Neural progenitor cell (in vitro differentiated cells): ENCODE measurements around the gene PLA2G4C. TPM values are rescaled to one million over a fixed set of nuclear protein-coding genes. Genes with fewer than 3 reads are reported as not detected.
A peak's percentile ranks its signal among the peaks of the same experiment; 100 is the strongest.

Experiments used
- DNase-seq: peaks from one replicate; pipeline ENCODE4 v3.0.0-alpha.2; 2016; ENCODE audit warnings: low spot score
- H2AFZ ChIP-seq: fragments of 200-600 bp; sonication (generic); replicated peaks from 2 replicates; pipeline ENCODE4 v1.6.1; 2016; ENCODE audit warnings: antibody characterized with exemption
- H3F3A ChIP-seq: fragments of 200-600 bp; sonication (generic); 2 replicates; pipeline ENCODE4 v1.6.1; 2016; ENCODE audit warnings: antibody characterized with exemption, low read depth
- H3K27ac ChIP-seq: fragments of 200-600 bp; sonication (generic); 2 replicates; pipeline ENCODE4 v1.5.1; 2016; ENCODE audit warnings: mild to moderate bottlenecking
- H3K27me3 ChIP-seq: fragments of 200-600 bp; sonication (generic); 2 replicates; pipeline ENCODE4 v1.6.1; 2016; ENCODE audit warnings: mild to moderate bottlenecking, moderate library complexity
- H3K36me3 ChIP-seq: fragments of 200-600 bp; sonication (generic); 2 replicates; pipeline ENCODE4 v1.5.1; 2016
- H3K4me1 ChIP-seq: fragments of 200-600 bp; sonication (generic); 2 replicates; pipeline ENCODE4 v1.6.1; 2016; ENCODE audit warnings: mixed run types
- H3K4me2 ChIP-seq: fragments of 200-600 bp; sonication (generic); 2 replicates; pipeline ENCODE4 v1.6.1; 2016
- H3K4me3 ChIP-seq: fragments of 200-600 bp; sonication (generic); 2 replicates; pipeline ENCODE4 v1.5.1; 2016
- H3K79me2 ChIP-seq: fragments of 200-600 bp; sonication (generic); 2 replicates; pipeline ENCODE4 v1.6.1; 2016; ENCODE audit warnings: low read depth
- H3K9ac ChIP-seq: fragments of 200-600 bp; sonication (generic); 2 replicates; pipeline ENCODE4 v1.6.1; 2016
- H3K9me3 ChIP-seq: fragments of 200-600 bp; sonication (generic); 2 replicates; pipeline ENCODE4 v1.5.1; 2016; ENCODE audit warnings: low read depth
- H4K20me1 ChIP-seq: fragments of 200-600 bp; sonication (generic); 2 replicates; pipeline ENCODE4 v1.6.1; 2016; ENCODE audit warnings: low read depth
- H3K27ac Mint-ChIP-seq: 3 replicates; pipeline ENCODE4 v1.8.0; 2021; ENCODE audit warnings: mixed read lengths
- H3K27me3 Mint-ChIP-seq: 2 replicates; pipeline ENCODE4 v1.8.0; 2022; ENCODE audit warnings: low read depth, mild to moderate bottlenecking, inconsistent platforms, moderate library complexity, mixed read lengths; ENCODE audit not compliant: insufficient read depth
- H3K36me3 Mint-ChIP-seq: 3 replicates; pipeline ENCODE4 v1.8.0; 2021; ENCODE audit warnings: mixed read lengths
- H3K4me1 Mint-ChIP-seq: 3 replicates; pipeline ENCODE4 v1.8.0; 2021; ENCODE audit warnings: mixed read lengths
- H3K4me3 Mint-ChIP-seq: 3 replicates; pipeline ENCODE4 v1.8.0; 2021; ENCODE audit warnings: mild to moderate bottlenecking, moderate library complexity, mixed read lengths
- H3K9me3 Mint-ChIP-seq: 3 replicates; pipeline ENCODE4 v1.8.0; 2020; ENCODE audit warnings: mixed read lengths
- EZH2 ChIP-seq: fragments of 200-600 bp; sonication (generic); IDR thresholded peaks from 2 replicates; pipeline ENCODE4 v1.6.1; 2017; ENCODE audit warnings: antibody characterized with exemption, mild to moderate bottlenecking, moderate library complexity
- EZH2phosphoT487 ChIP-seq: fragments of 200-600 bp; sonication (generic); IDR thresholded peaks from 2 replicates; pipeline ENCODE4 v1.6.1; 2017; ENCODE audit warnings: antibody characterized with exemption
- total RNA-seq: library from RNA; depleted of rRNA; stranded (reverse); fragments of >200 nt; gene quantifications from 2 replicates; pipeline ENCODE4 v1.2.3, GENCODE V29; 2015; ENCODE audit warnings: low replicate concordance
- TF ChIP-seq, protein P1 (sequence below): fragments of 200-600 bp; sonication (generic); IDR thresholded peaks from 2 replicates; pipeline ENCODE4 v1.5.1; 2017; ENCODE audit warnings: antibody characterized with exemption, mild to moderate bottlenecking

The PLA2G4C gene
- total RNA-seq, 1 donor from 2014 or later: not detected

DNA sequence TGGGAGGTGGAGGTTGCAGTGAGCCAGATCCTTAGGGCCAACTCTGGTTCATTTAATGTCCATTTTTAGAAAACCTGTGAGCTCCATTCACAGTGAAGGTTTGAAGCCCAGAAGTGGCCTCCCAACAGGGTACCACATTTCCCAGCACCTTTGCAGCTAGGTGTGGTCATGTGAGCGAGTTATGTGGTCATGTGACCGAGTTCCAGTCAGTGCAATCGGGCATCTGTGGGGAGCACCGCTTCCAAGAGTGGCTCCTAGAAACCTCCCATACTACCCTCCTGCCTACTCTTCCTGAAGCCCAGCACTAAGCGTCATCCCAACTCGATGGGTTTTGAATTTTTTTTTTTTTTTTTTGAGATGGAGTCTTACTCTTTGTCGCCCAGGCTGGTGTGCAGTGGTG is 663 bp upstream of the PLA2G4C start:
- peaks cover 3% of the 10 kb centered on the region for H3K4me1 ChIP-seq
- peak overlapping the region; percentile 78 for H3K4me3 Mint-ChIP-seq
- H3K36me3 Mint-ChIP-seq: peaks cover 5% of the 10 kb centered on the region
- no peak for DNase-seq
- H3K9ac ChIP-seq: no peak overlapping the region
- no peak overlapping the region for H3K27ac Mint-ChIP-seq
- TF ChIP-seq, protein P1, sequence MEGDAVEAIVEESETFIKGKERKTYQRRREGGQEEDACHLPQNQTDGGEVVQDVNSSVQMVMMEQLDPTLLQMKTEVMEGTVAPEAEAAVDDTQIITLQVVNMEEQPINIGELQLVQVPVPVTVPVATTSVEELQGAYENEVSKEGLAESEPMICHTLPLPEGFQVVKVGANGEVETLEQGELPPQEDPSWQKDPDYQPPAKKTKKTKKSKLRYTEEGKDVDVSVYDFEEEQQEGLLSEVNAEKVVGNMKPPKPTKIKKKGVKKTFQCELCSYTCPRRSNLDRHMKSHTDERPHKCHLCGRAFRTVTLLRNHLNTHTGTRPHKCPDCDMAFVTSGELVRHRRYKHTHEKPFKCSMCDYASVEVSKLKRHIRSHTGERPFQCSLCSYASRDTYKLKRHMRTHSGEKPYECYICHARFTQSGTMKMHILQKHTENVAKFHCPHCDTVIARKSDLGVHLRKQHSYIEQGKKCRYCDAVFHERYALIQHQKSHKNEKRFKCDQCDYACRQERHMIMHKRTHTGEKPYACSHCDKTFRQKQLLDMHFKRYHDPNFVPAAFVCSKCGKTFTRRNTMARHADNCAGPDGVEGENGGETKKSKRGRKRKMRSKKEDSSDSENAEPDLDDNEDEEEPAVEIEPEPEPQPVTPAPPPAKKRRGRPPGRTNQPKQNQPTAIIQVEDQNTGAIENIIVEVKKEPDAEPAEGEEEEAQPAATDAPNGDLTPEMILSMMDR: no peak
- TF ChIP-seq EZH2 (no peak), EZH2phosphoT487 (no peak)
- H4K20me1 ChIP-seq: no peaks in the 10 kb centered on the region
- no peak overlapping the region for H2AFZ ChIP-seq
- H3K27ac ChIP-seq: no peak overlapping the region
- peaks cover 11% of the 10 kb centered on the region for H3K4me1 Mint-ChIP-seq
- H3K27me3 Mint-ChIP-seq: no peaks in the 10 kb centered on the region
- H3K9me3 Mint-ChIP-seq: no peaks in the 10 kb centered on the region
- no peaks in the 10 kb centered on the region for H3K27me3 ChIP-seq
- H3F3A ChIP-seq: no peaks in the 10 kb centered on the region
- H3K36me3 ChIP-seq: no peaks in the 10 kb centered on the region
- H3K4me3 ChIP-seq: no peak overlapping the region
- H3K79me2 ChIP-seq: no peaks in the 10 kb centered on the region
- H3K9me3 ChIP-seq: no peaks in the 10 kb centered on the region
- H3K4me2 ChIP-seq: no peak overlapping the region

DNA sequence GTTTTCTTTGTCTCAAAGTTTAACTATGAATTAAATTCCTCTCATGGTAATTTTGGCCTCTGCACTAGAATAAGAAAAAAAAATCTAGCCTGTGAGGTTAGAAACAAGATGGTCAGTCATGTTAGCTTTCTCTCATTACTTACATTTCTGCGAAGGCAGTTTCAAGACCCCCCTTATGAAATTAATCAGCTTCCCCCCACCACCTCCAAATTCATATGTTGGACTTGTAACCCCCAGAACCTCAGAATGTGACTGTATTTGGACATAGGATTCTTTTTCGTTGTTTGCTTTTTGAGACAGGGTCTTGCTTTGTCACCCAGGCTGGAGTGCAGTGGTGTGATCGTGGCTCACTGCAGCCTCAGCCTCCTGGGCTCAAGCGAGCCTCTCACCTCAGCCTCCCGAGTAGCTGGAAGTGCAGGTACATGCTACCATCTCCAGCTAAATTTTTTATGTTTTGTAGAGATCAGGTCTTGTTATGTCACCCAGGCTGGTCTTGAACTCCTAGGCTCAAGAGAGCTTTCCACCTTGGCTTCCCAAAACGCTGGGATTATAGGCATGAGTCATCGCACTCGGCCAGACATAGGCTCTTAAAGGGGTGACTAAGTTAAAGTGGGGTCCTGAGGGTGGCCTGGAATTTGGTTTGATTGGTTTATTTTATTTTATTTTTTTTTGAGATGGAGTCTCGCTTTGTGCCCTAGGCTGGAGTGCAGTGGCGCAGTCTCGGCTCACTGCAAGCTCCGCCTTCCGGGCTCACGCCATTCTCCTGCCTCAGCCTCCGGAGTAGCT is 1.4 kb downstream of the PLA2G4C start:
- no peaks in the 10 kb centered on the region for H3K9me3 ChIP-seq
- H3F3A ChIP-seq: no peaks in the 10 kb centered on the region
- H3K27ac Mint-ChIP-seq: no peak overlapping the region
- peaks cover 3% of the 10 kb centered on the region for H3K36me3 Mint-ChIP-seq
- H3K79me2 ChIP-seq: no peaks in the 10 kb centered on the region
- H3K9ac ChIP-seq: no peak overlapping the region
- H3K4me3 Mint-ChIP-seq: no peak overlapping the region
- no peaks in the 10 kb centered on the region for H3K27me3 ChIP-seq
- no peak for DNase-seq
- no peak overlapping the region for H2AFZ ChIP-seq
- H3K4me1 Mint-ChIP-seq: peaks cover 11% of the 10 kb centered on the region
- H3K27me3 Mint-ChIP-seq: no peaks in the 10 kb centered on the region
- H4K20me1 ChIP-seq: no peaks in the 10 kb centered on the region
- TF ChIP-seq EZH2phosphoT487: no peak
- TF ChIP-seq, protein P1: no peak
- TF ChIP-seq EZH2: no peak
- no peak overlapping the region for H3K4me3 ChIP-seq
- no peak overlapping the region for H3K27ac ChIP-seq
- H3K36me3 ChIP-seq: no peaks in the 10 kb centered on the region
- H3K9me3 Mint-ChIP-seq: no peaks in the 10 kb centered on the region
- H3K4me2 ChIP-seq: no peak overlapping the region
- H3K4me1 ChIP-seq: peaks cover 3% of the 10 kb centered on the region

DNA sequence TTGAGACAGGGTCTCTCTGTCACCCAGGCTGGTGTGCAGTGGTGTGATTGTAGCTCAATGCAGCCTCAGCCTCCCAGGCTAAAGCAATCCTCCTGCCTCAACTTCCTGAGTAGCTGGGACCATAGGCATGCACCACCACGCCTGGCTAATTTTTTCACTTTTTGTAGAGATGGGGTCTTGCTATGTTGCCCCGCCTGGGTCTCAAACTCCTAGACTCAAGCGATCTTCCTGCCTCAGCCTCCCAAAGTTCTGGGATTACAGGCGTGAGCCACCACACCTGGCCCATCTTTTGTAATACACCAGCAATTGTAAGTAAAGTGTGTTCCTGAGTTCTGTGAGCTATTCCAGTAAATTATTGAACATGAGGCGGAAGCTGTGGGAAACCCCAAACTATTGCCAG is 6.7 kb downstream of the PLA2G4C start:
- Mint-ChIP-seq H3K27me3 (peaks cover 3% of the 10 kb centered on the region), H3K4me1 (peaks cover 6% of the 10 kb centered on the region), H3K27ac (no peak overlapping the region), H3K4me3 (no peak overlapping the region), H3K36me3 (no peaks in the 10 kb centered on the region), H3K9me3 (no peaks in the 10 kb centered on the region)
- Histone ChIP-seq H3K9me3 (no peaks in the 10 kb centered on the region), H3K27me3 (no peaks in the 10 kb centered on the region), H3K27ac (no peak overlapping the region), H2AFZ (no peak overlapping the region), H3K4me1 (no peaks in the 10 kb centered on the region), H4K20me1 (no peaks in the 10 kb centered on the region), H3K9ac (no peak overlapping the region), H3K4me3 (no peak overlapping the region), H3F3A (no peaks in the 10 kb centered on the region), H3K36me3 (no peaks in the 10 kb centered on the region), H3K4me2 (no peak overlapping the region), H3K79me2 (no peaks in the 10 kb centered on the region)
- TF ChIP-seq, protein P1: no peak
- TF ChIP-seq EZH2: no peak
- no peak for TF ChIP-seq EZH2phosphoT487
- no peak for DNase-seq
